Skeletal muscle tissue (tissue), 4 donors: ENCODE results near the gene AP5Z1. TPM values are rescaled to one million over a fixed set of nuclear protein-coding genes. Genes with fewer than 3 reads are reported as not detected.

Source experiments
- H3K27ac ChIP-seq: one replicate; pipeline ENCODE4 v1.7.0; 2013; ENCODE audit warnings: mild to moderate bottlenecking, low read depth, low read length, inconsistent platforms
- H3K27me3 ChIP-seq, 3 donors: one replicate each; pipeline ENCODE4 v1.7.0; 2013; ENCODE audit warnings: low read length in 3 of 3; ENCODE audit not compliant: control insufficient read depth in 3 of 3, insufficient read depth in 3 of 3
- H3K36me3 ChIP-seq, 3 donors: one replicate each; pipeline ENCODE4 v1.7.0; 2013; ENCODE audit warnings: low read length in 3 of 3; ENCODE audit not compliant: control insufficient read depth in 3 of 3, insufficient read depth in 3 of 3
- H3K4me1 ChIP-seq, 3 donors: one replicate each; pipeline ENCODE4 v1.7.0; 2013; ENCODE audit warnings: low read length in 3 of 3, mild to moderate bottlenecking in 3 of 3; ENCODE audit not compliant: control insufficient read depth in 3 of 3, insufficient read depth in 3 of 3
- H3K4me3 ChIP-seq, 3 donors: one replicate each; pipeline ENCODE4 v1.7.0; 2013; ENCODE audit warnings: low read length in 3 of 3
- H3K9ac ChIP-seq, 3 donors: one replicate each; pipeline ENCODE4 v1.7.0; 2013; ENCODE audit warnings: low read length in 3 of 3, mild to moderate bottlenecking in 3 of 3, moderate library complexity in 2 of 3, low read depth in 1 of 3
- H3K9me3 ChIP-seq, 3 donors: one replicate each; pipeline ENCODE4 v1.7.0; 2013; ENCODE audit warnings: low read length in 3 of 3; ENCODE audit not compliant: control insufficient read depth in 3 of 3
- total RNA-seq: library from RNA; depleted of rRNA; stranded (reverse); fragments of >200 nt; gene quantifications from one replicate; pipeline ENCODE4 v1.2.3, GENCODE V29; 2014
- donor health status: Osteomylitis.

The AP5Z1 gene
- total RNA-seq, 1 donor from 2014 or later: 13.6 TPM

GRCh38 chr7:4733936-4734528 lies 41.4 kb upstream of the AP5Z1 start:
- Histone ChIP-seq H3K4me3 (peak overlapping the region in 1 of 3 donors; percentile 9), H3K36me3 (peaks cover 4 to 6% (median 4%) of the 10 kb centered on the region in 3 donors), H3K9ac (peak overlapping the region in 2 of 3 donors; percentile 61 to 81), H3K27me3 (no peaks in the 10 kb centered on the region), H3K4me1 (peaks cover 30 to 60% (median 47%) of the 10 kb centered on the region in 3 donors), H3K9me3 (peaks cover 0 to 3% (median 0%) of the 10 kb centered on the region in 3 donors), H3K27ac (peak overlapping the region; percentile 87)

GRCh38 chr7:4734587-4735345 lies 40.7 kb upstream of the AP5Z1 start:
- peak overlapping the region in 2 of 3 donors; percentile 9 to 67 for H3K4me3 ChIP-seq
- H3K9ac ChIP-seq: peak overlapping the region; percentile 33 to 81 (median 61)
- peaks cover 0 to 3% (median 0%) of the 10 kb centered on the region in 3 donors for H3K9me3 ChIP-seq
- H3K36me3 ChIP-seq: peaks cover 4 to 6% (median 4%) of the 10 kb centered on the region in 3 donors
- H3K27ac ChIP-seq: peak overlapping the region; percentile 87
- H3K27me3 ChIP-seq: no peaks in the 10 kb centered on the region
- peaks cover 37 to 66% (median 53%) of the 10 kb centered on the region in 3 donors for H3K4me1 ChIP-seq

GRCh38 chr7:4737300-4737699 lies 38.1 kb upstream of the AP5Z1 start:
- Histone ChIP-seq H3K9ac (no peak overlapping the region), H3K4me3 (no peak overlapping the region), H3K9me3 (peaks cover 0 to 3% (median 0%) of the 10 kb centered on the region in 3 donors), H3K4me1 (peaks cover 40 to 66% (median 52%) of the 10 kb centered on the region in 3 donors), H3K27me3 (no peaks in the 10 kb centered on the region), H3K27ac (no peak overlapping the region), H3K36me3 (peaks cover 9 to 12% (median 11%) of the 10 kb centered on the region in 3 donors)

- Histone ChIP-seq H3K36me3 (peaks cover 13 to 19% (median 19%) of the 10 kb centered on the region in 3 donors), H3K9me3 (no peaks in the 10 kb centered on the region), H3K4me3 (peak overlapping the region; percentile 37 to 71 (median 71)), H3K27me3 (no peaks in the 10 kb centered on the region), H3K27ac (peak overlapping the region; percentile 83), H3K9ac (peak overlapping the region; percentile 69 to 87 (median 85)), H3K4me1 (peaks cover 45 to 63% (median 54%) of the 10 kb centered on the region in 3 donors)
Measured at GRCh38 chr7:4738711-4739527, 36.5 kb upstream of the AP5Z1 start.

GRCh38 chr7:4739528-4739992 lies 35.9 kb upstream of the AP5Z1 start:
- Histone ChIP-seq H3K9ac (peak overlapping the region; percentile 69 to 87 (median 85)), H3K36me3 (peaks cover 13 to 19% (median 19%) of the 10 kb centered on the region in 3 donors), H3K4me1 (peaks cover 49 to 63% (median 54%) of the 10 kb centered on the region in 3 donors), H3K9me3 (no peaks in the 10 kb centered on the region), H3K4me3 (peak overlapping the region; percentile 37 to 71 (median 71)), H3K27ac (peak overlapping the region; percentile 83), H3K27me3 (no peaks in the 10 kb centered on the region)

- no peak overlapping the region for H3K9ac ChIP-seq
- no peaks in the 10 kb centered on the region for H3K9me3 ChIP-seq
- H3K4me1 ChIP-seq: peaks cover 40 to 59% (median 52%) of the 10 kb centered on the region in 3 donors
- peak overlapping the region; percentile 17 for H3K27ac ChIP-seq
- no peaks in the 10 kb centered on the region for H3K27me3 ChIP-seq
- peaks cover 13 to 19% (median 19%) of the 10 kb centered on the region in 3 donors for H3K36me3 ChIP-seq
- no peak overlapping the region for H3K4me3 ChIP-seq
Measured at GRCh38 chr7:4740796-4741195, 34.6 kb upstream of the AP5Z1 start.

- Histone ChIP-seq H3K27me3 (no peaks in the 10 kb centered on the region), H3K9ac (peak overlapping the region in 1 of 3 donors; percentile 8), H3K4me3 (no peak overlapping the region), H3K9me3 (no peaks in the 10 kb centered on the region), H3K4me1 (peaks cover 42 to 54% (median 54%) of the 10 kb centered on the region in 3 donors), H3K27ac (no peak overlapping the region), H3K36me3 (peaks cover 13 to 19% (median 19%) of the 10 kb centered on the region in 3 donors)
Measured at GRCh38 chr7:4742051-4742573, 33.3 kb upstream of the AP5Z1 start.

- Histone ChIP-seq H3K4me3 (no peak overlapping the region), H3K4me1 (peaks cover 38 to 54% (median 48%) of the 10 kb centered on the region in 3 donors), H3K9ac (no peak overlapping the region), H3K36me3 (peaks cover 13 to 17% (median 15%) of the 10 kb centered on the region in 3 donors), H3K27me3 (no peaks in the 10 kb centered on the region), H3K27ac (peak overlapping the region; percentile 97), H3K9me3 (no peaks in the 10 kb centered on the region)
Measured at GRCh38 chr7:4742852-4743251, 32.6 kb upstream of the AP5Z1 start.
